GM19468 (cell line): Measurements from ENCODE around the gene LLGL2.

Source experiments
- ATAC-seq: cut with Tn5 transposase; IDR thresholded peaks from one replicate; pipeline ENCODE4 v1.9.1; 2021; ENCODE audit warnings: mild to moderate bottlenecking, moderate library complexity, moderate number of reproducible peaks; ENCODE audit not compliant: unreplicated experiment; ENCODE audit errors: extremely low read depth

The LLGL2 gene

DNA sequence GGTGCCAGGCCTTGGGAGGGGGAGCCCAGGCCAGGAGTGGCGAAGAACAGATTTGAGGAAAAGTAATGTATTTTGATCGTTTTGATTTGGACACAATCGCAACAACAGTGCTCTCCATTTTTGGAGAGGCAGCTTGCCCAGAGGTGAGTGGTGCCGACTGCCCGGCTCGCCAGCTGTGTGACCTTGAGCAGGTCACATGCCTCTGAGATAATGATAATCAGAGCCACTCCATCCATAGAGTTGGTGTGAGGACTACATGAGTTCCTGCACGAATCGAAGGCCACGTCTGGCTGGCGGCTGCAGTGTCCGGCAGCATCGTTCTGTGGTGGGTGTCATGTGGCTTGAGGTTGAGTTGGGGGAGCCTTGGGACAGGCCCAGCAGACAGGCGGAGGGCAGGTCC is 20.7 kb downstream of the LLGL2 start:
- ATAC-seq = no peak

DNA sequence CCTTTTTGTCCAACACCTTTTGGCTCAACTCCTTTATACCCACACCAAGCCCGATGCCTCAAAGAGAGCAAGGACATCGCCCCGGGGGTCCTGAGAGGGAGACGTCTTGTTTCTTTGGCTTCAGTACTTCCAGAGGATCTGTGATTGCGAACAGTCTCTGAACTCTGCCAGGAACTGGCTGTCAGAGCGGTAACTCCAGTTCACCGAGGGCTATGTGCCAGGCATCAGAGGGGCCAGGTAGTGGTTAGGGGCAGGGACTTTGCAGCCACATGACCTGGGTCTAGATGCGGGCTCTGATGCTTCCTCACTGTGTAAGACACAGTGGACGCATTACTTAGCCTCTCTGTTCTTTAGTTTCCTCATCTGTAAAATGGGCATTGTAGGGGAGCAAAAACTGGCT is 21.6 kb downstream of the LLGL2 start:
- no peak for ATAC-seq

DNA sequence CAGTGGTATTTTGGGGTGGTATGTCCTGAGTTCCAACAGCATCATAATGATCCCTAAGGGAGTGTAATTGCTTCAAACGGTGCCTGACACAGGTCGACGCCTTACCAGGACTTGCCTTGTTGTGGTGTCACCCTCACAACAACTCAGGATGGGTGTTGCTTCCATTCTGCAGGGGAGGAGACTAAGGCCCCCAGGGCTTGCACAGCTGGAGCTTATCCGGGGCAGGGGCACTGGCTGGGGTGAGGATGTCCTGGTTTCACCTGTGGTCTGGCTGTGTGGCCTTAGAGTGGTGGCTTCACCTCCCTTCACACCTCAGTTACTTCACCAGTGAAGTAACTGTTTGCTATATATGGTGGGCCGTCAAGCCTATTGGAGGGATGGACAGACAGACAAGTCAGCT is 23.3 kb downstream of the LLGL2 start:
- ATAC-seq = no peak

DNA sequence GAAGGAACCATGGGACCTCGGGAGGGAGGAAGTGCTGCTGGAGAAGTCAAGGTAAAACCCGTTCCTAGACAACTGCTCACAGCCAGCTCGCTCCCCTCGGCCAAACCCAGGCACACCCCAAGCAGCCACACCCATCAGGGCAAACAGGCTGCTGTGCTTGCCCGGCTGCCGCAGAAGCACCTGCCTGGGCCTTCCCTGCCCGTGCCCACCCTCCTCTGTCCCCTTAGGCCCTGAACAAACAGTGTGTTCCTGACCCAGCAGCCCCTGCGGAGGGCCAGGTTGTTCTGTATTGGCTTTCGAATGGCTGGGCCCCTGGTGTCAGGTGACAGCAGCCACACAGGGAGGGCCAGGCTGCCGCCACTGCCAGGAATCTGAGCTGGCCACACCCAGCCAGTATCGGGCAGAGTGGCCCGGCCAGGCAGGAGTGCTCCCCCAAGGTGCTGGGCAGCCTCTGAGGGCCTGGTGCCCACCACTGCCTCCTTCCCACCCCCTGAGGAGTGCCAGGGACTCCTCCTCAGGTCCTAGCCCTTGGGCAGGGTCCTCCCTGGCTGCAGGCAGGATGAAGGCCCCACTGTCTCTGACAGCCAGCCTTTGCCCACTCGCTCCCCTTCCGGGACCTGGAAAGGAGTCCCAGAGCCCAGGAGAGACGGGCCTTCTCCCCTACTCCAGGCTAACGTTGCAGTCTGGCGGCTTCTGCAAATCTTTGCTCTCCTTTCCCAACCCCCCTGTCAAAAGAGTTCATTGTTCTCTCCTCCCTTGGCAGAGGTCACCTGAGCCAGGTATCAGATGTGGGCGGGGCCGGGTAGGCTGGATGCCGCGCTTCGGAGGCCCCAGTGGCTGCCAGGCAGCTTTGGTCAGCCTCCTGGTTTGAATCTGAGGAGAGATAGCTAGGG is 24.0 kb downstream of the LLGL2 start:
- no peak for ATAC-seq

DNA sequence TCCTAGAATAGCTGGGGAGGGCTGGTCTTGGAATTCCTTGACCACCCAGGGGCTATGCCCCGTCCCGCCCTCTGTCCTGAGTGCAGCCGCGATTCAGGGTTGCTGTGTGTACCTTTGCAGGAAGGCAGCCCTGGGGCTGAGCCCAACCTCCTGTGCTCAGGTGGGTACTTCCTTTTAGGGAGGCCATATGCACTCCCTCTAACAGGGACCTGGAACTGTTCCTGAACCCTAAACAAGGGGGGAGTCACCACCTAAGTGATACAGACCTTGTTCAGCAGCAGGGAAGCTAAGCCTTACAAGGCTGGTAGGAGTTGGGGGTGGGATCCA is 24.6 kb downstream of the LLGL2 start:
- ATAC-seq = no peak

DNA sequence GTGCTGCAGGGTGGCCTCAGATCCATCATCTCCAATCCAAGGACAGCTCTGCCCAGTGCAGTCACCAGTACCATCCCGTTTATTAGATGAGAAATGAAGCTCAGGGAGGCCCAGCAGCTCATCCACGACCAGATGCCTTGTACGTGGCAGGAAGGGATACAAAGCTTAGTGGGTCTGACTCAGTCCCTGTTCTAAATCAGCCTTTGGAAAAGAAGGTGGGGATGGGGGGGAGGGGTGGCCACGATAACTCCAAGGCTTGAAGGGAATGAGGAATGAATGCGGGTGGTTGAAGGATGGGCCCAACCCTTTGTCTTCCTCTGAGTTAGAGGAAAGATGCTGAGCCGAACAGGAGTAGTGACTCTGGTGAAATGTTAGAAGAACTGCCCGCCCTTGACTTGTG is 25.8 kb downstream of the LLGL2 start:
- ATAC-seq = no peak

DNA sequence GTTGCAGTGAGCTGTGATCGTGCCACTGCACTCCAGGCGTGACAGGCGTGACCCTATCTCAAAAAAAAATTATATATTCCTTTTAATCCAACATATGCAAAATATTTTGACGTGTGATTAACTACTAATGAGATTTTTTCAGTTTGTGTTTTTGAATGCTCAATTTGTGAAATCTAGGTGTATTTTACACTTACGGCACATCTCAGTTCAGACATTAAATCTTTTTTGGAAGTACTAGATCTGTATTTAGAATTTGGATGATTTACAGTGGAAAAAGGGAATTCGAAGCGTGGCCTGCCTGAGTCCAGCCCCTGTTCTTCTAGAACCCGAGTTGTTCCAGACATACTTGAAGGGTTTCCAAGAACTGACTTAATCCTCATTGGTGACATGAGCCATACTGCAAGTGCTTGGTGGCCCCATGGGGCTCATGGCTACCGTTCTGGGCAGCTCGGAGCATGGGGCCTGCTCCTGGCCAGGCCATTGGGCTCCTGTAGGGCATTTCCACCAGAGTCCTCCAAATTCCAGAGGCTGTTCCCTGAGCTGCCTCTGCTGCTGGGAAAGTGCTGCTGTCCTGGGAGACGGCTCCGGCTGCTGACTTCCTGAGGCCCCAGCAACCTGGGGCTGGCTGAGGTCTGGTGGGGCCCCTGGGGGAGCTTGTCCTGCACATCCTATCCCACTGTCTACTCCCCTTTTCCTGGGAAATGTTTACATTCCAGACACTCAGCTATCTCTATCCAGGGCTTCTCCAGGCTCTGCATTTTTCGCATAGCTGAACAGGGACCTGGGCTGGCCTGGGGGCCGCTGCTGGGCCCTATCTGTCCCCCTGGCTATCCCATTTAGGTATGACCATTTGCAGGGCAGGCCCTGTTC is 27.2 kb downstream of the LLGL2 start:
- ATAC-seq = no peak

DNA sequence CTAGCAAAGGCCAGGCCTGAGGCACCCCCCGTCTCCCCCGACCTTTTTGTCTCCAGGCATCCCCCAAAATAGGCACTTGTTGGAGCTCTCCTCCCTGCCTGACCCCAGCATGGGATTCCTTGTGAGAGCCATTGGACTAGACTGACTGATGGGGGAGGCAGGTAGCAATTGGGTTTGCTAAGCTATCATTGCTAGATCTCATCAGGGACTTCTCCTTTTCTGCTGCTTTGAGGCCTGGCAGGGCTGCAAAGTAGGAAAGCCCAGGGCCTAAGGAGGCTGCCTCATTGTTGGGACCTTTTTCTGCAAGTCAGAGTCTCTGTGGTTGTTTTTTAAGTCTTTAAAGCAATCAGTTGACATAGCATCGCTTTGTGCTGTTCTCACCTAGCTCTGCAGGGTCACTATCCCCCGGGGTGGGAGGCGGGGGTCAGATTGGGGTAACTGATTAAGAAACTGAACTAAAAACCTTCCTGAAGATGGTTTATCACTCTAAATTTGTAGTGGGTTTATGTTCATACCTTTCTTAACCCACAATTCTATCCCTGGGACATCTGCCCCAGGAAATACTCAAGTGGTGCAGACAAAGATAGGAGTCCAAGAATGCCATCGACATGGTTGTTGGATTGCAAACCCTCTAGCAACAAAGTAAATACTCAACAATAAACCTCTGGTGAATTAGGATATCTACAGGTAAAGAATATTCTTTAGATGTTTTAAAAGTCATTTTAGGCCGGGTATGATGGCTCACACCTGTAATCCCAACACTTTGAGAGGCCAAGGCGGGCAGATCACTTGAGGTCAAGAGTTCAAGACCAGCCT is 28.0 kb downstream of the LLGL2 start:
- no peak for ATAC-seq

DNA sequence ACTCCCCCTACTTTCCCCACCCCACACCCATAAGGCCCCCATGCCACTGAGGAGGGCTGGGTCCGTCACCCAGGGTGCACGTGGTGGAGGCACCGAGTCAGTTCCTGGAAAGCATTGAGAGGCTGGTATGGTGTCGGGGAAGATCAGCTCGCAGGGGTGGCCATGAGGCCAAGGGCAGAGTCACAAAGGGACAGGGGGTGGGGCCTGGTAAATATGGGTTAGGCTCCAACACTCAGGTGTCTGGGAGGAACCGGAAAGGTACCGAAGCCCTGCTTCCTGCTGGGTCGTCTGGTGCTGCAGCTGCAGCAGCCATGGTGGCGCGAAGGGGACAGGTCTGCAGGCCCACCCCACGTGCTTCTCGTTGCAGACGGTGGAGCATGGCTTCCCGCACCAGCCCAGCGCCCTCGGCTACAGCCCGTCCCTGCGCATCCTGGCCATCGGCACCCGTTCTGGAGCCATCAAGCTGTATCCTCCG is 30.2 kb downstream of the LLGL2 start:
- ATAC-seq = no peak

DNA sequence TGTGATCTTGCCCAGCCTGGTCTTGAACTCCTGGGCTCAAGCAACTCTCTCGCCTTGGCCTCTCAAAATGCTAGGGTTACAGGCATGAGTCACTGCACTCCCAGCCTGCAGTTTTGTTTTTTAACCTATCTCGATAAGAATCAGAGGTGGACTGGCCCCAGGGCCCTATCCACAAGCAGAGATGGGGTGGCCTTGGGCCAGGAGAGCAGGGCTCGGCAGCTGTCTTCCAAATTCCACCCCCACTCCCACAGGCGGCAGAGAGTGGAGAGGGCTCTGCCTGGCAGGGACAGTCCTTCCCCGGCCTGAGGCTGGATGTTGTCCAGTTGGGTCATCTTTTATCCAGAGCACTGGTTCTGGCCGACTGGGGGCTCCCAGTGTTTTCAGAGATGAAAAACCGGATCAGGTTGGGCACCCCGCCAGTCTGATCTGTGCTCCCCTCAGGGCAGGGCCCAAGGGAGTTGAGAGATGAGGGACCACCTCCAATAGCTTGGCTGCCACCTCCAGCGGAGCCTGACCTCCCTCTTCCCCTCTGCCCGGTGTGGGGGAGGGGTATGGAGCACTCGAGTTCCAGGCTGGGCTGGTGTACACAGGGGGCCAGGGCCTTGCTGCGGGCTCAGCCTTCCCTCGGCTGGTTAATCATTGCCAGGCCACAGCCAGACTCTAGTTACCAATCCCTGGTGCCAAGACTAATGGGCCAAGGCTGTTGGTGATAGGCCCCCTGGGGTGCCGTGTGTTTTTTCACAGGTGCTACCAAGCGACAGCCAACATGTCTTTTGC is 31.8 kb downstream of the LLGL2 start:
- ATAC-seq = no peak

DNA sequence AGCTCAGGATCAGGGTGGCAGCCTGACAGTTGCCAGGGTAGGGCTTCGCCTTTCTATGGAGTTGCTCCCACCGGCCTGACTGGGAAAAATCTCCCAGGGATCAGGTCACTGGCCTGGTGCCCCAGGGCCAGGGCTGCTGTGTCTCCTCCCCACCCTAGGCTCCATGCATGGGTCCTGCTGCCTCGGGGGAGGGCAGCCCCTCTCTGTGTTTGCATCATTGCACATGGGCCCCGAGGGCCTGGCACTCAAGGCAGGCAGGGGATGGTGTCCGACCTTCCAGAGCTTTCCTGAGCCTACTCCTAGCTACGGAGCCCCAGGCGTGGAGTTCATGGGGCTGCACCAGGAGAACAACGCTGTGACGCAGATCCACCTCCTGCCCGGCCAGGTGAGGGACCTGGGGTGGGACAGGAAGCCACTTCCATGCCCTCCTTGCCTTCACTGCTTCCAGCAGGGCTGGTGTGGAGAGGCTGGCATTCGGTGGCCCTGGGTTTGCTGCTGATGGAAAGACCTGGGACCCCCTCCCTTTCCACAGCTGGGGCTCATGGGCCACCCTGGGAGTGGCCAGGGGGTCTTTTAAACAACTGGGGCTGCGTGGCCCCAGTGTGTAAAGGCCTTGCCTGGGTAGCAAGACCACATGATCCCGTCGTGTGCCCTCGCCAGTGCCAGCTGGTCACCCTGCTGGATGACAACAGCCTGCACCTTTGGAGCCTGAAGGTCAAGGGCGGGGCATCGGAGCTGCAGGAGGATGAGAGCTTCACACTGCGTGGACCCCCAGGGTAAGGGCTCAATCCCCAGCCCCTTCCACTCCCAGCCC is 32.6 kb downstream of the LLGL2 start:
- ATAC-seq = no peak

DNA sequence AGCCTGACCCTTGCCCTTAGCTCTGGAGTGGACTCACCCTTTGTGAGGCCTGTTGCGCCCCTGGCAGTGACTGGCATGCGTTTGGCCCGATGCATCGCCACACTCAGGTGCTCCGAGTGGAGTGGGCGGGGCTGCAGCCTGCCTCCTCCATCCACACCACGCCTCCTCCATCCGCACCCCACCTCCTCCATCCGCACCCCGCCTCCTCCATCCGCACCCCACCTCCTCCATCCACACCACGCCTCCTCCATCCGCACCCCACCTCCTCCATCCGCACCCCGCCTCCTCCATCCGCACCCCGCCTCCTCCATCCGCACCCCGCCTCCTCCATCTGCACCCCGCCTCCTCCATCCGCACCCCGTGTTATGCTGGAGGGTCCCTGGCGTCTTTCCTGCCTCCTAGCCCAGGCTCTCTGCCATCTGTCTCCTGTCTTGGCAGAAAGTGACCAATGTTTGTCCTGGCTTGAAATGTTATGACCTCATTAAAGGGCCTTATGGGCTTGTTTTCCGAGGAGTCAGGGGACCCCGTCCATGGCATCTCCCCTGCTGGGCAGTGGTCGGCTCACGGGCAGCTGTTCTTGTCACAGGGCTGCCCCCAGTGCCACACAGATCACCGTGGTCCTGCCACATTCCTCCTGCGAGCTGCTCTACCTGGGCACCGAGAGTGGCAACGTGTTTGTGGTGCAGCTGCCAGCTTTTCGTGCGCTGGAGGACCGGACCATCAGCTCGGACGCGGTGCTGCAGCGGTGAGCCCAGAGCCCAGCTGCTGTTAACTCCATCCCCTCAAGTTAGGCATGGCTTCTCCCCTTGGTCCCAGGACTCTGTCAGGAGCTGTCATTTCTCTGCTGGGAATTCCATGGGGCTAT is 33.4 kb downstream of the LLGL2 start:
- no peak for ATAC-seq

DNA sequence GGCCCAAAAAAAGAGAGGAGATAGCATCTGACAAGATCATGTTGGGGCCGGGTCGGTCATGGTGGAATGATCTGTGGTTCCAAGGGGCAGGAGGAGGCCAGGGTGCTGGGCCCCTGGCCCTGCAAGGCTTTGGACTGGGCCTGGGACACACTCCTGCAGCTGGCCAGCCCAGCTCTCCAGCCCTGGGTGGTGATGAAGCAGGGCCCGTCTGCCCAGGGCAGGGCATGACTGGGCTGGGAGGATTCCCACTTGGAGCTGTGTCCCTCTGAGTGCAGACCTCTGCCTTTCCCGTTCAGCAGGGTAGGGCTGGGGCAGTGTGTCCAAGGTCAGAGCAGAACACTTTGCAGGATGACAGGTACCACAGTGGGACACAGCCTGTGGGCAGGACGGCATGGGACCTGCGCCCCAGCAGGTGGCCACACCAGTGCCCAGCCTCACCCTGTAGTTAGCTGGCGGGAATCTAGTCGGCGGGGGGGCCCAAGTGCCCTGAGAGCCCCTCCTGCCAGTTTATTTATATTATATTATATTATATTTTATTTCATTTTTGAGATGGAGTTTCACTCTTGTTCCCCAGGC is 34.5 kb downstream of the LLGL2 start:
- no peak for ATAC-seq

DNA sequence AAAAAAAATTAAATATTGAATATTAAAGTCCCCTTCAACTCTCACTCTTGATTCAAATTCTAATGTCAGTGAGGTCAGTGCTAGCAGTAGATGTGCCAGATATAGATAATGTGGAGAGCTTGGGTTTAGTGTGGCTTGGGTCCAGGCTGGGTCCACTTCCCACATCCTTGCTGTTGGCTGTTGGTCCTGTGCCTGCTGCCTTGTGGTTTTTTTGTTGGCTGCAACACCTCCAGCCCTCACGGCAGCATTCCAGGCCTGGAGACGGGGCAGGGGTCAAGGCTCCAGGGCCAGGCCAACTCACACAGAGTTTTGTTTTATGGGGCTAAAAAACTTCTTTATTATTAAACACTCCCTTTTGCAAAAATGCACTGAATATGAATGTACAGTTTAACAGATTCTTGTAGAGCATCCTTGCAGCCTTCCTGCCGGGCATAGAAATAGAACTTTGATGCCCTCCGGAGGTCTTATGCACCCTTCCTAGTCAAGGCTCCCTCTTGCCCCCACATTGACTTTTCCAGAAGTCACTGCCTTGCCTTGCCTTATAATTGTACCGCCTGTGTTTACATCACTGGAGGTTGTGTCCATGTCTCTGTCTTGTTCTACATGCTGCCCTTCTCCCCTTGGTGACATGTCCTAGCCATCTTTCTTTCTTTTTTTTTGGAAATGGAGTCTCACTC is 36.6 kb downstream of the LLGL2 start:
- ATAC-seq = no peak

DNA sequence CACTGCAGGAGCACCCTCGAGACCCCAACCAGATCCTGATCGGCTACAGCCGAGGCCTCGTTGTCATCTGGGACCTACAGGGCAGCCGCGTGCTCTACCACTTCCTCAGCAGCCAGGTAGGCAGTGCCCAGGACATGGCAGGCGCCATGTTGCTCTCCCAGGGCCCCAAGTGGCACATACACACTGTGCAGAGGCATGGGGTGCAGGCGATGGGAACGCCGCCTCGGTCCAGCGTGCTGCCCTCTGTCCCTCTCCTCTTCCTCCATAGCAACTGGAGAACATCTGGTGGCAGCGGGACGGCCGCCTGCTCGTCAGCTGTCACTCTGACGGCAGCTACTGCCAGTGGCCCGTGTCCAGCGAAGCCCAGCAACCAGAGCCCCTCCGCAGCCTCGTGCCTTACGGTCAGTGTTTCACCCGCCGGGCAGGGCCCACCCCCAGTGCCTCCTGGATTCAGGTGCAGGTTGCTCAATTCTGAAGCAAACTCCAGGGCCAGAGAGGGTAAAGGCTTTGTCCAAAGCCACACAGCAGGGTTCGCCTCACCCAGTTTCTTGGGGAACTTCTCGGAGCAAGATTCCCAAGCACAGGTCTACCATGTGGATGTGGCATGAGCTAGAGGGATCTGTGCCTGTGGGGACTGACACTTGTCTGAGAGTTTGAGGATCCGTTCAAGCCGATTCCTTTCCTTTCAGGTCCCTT is 37.7 kb downstream of the LLGL2 start:
- ATAC-seq = no peak

DNA sequence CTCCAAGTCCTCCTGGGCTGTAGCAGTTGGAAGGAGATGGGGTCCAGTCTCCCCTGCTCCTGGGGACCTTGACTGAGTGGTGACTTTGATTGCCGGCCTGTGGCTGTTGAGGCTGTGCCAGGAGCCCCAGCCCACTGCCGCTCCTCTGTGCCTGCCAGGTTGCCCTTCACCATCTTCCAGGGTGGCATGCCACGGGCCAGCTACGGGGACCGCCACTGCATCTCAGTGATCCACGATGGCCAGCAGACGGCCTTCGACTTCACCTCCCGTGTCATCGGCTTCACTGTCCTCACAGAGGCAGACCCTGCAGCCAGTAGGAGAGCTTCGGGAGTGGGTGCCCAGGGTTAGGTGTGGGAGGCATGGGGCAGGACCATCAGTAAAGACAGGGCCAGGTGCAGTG is 38.7 kb downstream of the LLGL2 start:
- ATAC-seq = no peak

DNA sequence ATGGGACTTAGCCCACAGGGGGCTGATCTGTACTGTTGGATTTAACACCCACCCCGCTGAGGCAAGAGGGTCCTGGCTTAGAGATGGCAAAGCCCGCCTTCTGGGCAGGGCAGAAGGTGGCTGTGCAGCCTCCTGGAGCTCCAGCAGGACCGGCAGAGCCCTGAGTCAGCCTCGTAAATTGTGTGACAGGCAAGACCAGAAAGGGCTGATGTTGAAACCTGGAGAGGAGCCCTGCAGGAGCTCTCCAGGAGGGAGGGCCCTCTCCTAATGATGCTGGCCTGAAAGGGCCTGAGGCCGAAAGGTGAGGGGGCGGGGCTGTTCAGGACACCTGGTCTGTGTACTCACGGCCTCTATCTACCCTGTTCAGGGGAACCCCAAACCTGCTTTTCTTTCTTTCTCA is 39.6 kb downstream of the LLGL2 start:
- ATAC-seq = no peak
